ENCODE measurements around the gene CYB561. TPM values are rescaled to one million over a fixed set of nuclear protein-coding genes. Genes with fewer than 3 reads are reported as not detected.

The CYB561 gene
- total RNA-seq, 4 donors from 2014 or later, result 46.2 to 129 (median 101) TPM

DNA sequence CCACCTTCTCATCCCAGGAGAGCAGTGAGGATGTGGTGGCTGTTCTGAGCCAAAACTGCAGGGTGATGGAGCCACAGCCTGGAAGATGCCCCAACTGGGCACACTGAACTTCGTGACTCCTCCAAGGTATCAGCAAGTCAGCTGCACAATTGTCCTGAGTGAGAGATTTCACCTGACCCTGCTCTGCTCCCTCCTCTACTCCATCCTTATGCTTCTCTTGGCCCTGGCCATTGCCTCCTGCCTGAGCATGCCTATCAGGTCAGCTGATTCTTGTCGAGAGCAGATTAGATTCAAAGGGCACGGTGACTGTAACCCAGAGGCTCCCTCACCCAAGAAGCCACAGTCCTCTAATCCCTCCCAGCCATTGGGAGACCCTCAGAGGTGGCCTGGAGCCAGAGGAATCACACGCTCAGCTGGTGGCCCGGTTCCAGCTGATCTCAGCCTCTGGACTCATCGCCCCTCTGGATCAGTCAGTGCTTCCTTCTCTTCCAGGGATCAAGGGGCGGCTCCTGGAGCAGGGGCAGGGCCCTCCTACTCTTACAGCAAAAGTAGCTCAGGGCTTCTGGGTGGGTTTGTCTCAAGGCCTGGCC, 7.0 kb upstream of the CYB561 start:
- H3K27ac ChIP-seq, result no peak overlapping the region
- peaks cover 2 to 10% of the 10 kb centered on the region in 2 donors for H3K4me1 ChIP-seq
- H3K27me3 ChIP-seq, result no peaks in the 10 kb centered on the region
- no peak overlapping the region for H3K4me3 ChIP-seq (replicated peaks in 1 of 3)
- H3K36me3 ChIP-seq, result no peaks in the 10 kb centered on the region
- DNase-seq, result no peak
- WGBS, 2 donors, result 63 to 66% methylated on average over 4 to 7 of the region's 7 CpGs
- no peak for TF ChIP-seq POLR2A (IDR thresholded peaks at IDR 0.05)
- TF ChIP-seq, protein P1, sequence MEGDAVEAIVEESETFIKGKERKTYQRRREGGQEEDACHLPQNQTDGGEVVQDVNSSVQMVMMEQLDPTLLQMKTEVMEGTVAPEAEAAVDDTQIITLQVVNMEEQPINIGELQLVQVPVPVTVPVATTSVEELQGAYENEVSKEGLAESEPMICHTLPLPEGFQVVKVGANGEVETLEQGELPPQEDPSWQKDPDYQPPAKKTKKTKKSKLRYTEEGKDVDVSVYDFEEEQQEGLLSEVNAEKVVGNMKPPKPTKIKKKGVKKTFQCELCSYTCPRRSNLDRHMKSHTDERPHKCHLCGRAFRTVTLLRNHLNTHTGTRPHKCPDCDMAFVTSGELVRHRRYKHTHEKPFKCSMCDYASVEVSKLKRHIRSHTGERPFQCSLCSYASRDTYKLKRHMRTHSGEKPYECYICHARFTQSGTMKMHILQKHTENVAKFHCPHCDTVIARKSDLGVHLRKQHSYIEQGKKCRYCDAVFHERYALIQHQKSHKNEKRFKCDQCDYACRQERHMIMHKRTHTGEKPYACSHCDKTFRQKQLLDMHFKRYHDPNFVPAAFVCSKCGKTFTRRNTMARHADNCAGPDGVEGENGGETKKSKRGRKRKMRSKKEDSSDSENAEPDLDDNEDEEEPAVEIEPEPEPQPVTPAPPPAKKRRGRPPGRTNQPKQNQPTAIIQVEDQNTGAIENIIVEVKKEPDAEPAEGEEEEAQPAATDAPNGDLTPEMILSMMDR (IDR thresholded peaks at IDR 0.05), result no peak
- intact Hi-C loops (cut with DNase I), result no loop called here
- no peaks in the 10 kb centered on the region for H3K9me3 ChIP-seq

DNA sequence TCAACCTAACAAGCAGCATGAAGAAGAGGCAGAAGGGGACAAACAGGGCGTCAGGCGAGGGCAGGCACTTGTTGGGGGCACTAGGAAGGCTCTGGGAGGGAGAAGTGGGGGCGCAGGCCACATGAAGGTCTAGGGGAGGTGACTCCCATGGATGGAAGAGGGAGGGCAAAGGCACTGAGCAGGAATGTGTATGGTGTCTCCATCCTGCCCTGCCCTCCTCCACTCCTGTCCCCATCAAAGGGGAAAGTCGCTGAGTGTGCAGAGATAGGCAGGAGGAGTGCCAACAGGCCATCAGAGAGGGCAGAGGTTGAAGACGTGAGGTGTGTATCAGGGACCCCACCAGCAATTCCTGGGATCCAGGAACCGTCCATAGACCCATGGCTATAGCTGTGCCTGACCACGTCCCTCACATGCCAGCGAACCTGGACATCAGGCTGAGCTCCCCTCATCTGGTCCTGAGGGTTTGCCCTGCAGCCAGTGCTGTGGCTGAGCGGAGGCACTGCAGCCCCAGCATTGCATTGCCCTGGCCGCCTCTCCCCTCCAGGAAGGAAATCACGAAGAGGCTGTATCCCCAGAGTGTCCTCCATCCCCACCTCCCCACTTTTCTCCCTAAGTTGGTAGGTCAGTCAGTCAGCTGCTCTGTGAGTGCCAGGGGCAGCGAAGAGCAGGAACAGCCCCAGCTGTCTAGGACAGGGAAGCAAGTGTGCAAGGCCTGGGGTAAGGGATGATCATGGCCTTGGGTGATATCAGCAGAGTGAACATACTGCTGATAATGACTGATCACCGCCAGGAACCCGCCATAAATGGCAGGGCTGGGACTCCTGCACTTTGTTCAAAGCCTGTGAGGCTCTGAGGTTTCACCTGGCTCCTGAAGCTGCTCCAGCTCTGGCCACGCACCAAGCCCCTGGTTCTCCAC, 6.2 kb upstream of the CYB561 start:
- 87 to 95% methylated on average over 11 to 13 of the region's 15 CpGs for WGBS, 2 donors
- intact Hi-C loops (cut with DNase I), result no loop called here
- no peaks in the 10 kb centered on the region for H3K36me3 ChIP-seq
- no peaks in the 10 kb centered on the region for H3K27me3 ChIP-seq
- H3K4me1 ChIP-seq, result peaks cover 9 to 17% of the 10 kb centered on the region in 2 donors
- no peak for TF ChIP-seq POLR2A (IDR thresholded peaks at IDR 0.05)
- TF ChIP-seq, protein P1 (IDR thresholded peaks at IDR 0.05), result no peak
- no peak overlapping the region for H3K27ac ChIP-seq
- H3K9me3 ChIP-seq, result no peaks in the 10 kb centered on the region
- no peak for DNase-seq
- H3K4me3 ChIP-seq (replicated peaks in 1 of 3), result no peak overlapping the region

DNA sequence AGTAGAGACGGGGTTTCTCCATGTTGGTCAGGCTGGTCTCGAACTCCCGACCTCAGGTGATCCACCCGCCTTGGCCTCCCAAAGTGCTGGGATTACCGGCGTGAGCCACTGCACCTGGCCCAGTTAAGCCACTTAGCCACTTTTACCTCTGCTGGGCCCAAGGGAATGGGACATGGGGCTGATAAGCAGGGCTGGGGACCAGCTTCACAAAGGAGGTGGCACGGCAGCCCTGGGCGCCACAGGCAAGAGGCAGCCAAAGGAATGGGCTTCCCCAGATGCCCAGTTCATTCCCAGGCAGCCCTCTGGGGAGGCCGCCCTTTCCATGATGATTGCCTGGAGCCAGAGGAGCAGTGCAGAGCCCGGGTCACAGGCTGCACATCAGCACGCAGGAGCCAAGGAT, 5.0 kb upstream of the CYB561 start:
- H3K4me3 ChIP-seq (replicated peaks in 1 of 3), result no peak overlapping the region
- H3K9me3 ChIP-seq, result no peaks in the 10 kb centered on the region
- 91 to 92% methylated on average over 11 of the region's 11 CpGs for WGBS, 2 donors
- H3K27me3 ChIP-seq, result no peaks in the 10 kb centered on the region
- H3K4me1 ChIP-seq, result peaks cover 17 to 28% of the 10 kb centered on the region in 2 donors
- no peak overlapping the region for H3K27ac ChIP-seq
- intact Hi-C loops (cut with DNase I), result no loop called here
- no peaks in the 10 kb centered on the region for H3K36me3 ChIP-seq
- TF ChIP-seq, protein P1 (IDR thresholded peaks at IDR 0.05), result no peak
- TF ChIP-seq POLR2A (IDR thresholded peaks at IDR 0.05), result no peak
- no peak for DNase-seq

DNA sequence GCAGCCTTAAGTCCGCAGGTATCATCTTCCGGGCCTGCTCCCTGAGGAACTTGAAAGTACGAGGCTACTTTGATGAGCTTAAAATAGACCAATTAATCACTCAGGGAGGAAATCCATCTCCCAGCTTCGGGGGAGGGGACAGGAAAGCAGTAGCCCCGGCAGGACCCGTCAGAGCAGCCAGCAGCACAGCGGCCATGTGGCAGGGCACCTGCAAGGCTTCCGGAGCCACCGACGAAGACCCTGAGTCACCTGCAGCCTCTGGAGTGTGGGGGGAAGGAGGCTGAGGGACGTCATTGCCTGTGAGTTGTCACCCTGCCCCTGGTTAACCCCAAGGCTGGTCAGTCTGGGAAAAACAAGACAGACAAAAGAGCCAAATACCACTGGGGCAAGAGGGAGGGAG, 4.4 kb upstream of the CYB561 start:
- Histone ChIP-seq H3K36me3 (no peaks in the 10 kb centered on the region), H3K27ac (no peak overlapping the region), H3K27me3 (no peaks in the 10 kb centered on the region), H3K4me1 (peaks cover 17 to 28% of the 10 kb centered on the region in 2 donors), H3K4me3 (replicated peaks in 1 of 3) (no peak overlapping the region), H3K9me3 (no peaks in the 10 kb centered on the region)
- intact Hi-C loops (cut with DNase I), result no loop called here
- DNase-seq, result no peak
- 47 to 50% methylated on average over 11 of the region's 11 CpGs for WGBS, 2 donors
- TF ChIP-seq, protein P1 (IDR thresholded peaks at IDR 0.05), result no peak
- TF ChIP-seq POLR2A (IDR thresholded peaks at IDR 0.05), result no peak

DNA sequence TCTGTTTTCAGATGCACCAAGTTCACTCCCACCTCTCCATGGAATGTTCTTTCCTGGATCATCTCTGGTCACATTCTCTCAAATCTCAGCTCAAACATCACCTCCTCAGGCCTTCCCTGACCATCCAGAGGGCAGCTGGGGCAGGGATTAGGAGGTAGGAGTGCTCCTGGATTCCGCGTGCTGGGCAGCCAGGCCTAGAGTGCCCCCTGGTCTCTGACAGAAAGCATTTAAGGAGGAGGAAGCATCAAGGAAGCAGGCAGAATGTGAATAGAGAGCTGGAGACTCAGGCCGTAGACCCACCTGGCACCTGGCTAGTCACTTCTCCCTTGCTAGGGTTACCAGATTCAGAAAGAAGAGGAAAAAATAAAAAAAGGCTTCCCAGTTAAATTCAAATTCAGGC, 2.5 kb upstream of the CYB561 start:
- DNase-seq, result no peak
- H3K27ac ChIP-seq, result no peak overlapping the region
- intact Hi-C loops (cut with DNase I), result no loop called here
- 86 to 98% methylated on average over 3 of the region's 3 CpGs for WGBS, 2 donors
- peaks cover 24 to 31% of the 10 kb centered on the region in 2 donors for H3K4me1 ChIP-seq
- H3K27me3 ChIP-seq, result no peaks in the 10 kb centered on the region
- no peak overlapping the region for H3K4me3 ChIP-seq (replicated peaks in 1 of 3)
- H3K36me3 ChIP-seq, result no peaks in the 10 kb centered on the region
- no peaks in the 10 kb centered on the region for H3K9me3 ChIP-seq
- TF ChIP-seq POLR2A (IDR thresholded peaks at IDR 0.05), result no peak
- TF ChIP-seq, protein P1 (IDR thresholded peaks at IDR 0.05), result no peak
